HepG2 (cell line): Measurements from ENCODE around the gene LANCL1. TPM values are rescaled to one million over a fixed set of nuclear protein-coding genes. Genes with fewer than 3 reads are reported as not detected.

Source experiments
- EED ChIP-seq: sonication (generic); formaldehyde crosslinking; IDR thresholded peaks from 2 replicates; pipeline ENCODE4 v1.5.0; 2020; ENCODE audit warnings: mild to moderate bottlenecking, missing genetic modification reagents
- IRX3 ChIP-seq: sonication (generic); formaldehyde crosslinking; IDR thresholded peaks from 2 replicates; pipeline ENCODE4 v1.8.1; 2023; ENCODE audit warnings: mild to moderate bottlenecking, low read depth, missing genetic modification reagents, borderline replicate concordance
- NFKB2 ChIP-seq: sonication (generic); formaldehyde crosslinking; IDR thresholded peaks from 2 replicates; pipeline ENCODE4 v1.4.0; 2020; ENCODE audit warnings: missing genetic modification reagents, borderline replicate concordance
- PITX1 ChIP-seq: sonication (generic); formaldehyde crosslinking; IDR thresholded peaks from 2 replicates; pipeline ENCODE4 v1.5.1; 2020; ENCODE audit warnings: mild to moderate bottlenecking, missing genetic modification reagents
- RARG ChIP-seq: sonication (generic); formaldehyde crosslinking; IDR thresholded peaks from 2 replicates; pipeline ENCODE4 v1.4.0; 2020; ENCODE audit warnings: low read depth, mild to moderate bottlenecking, missing genetic modification reagents
- SMAD1 ChIP-seq: sonication (generic); formaldehyde crosslinking; IDR thresholded peaks from 2 replicates; pipeline ENCODE4 v1.4.0; 2020; ENCODE audit warnings: missing genetic modification reagents, low read depth, mild to moderate bottlenecking, borderline replicate concordance
- TAF15 ChIP-seq: fragments of 200-400 bp; formaldehyde crosslinking; IDR thresholded peaks from one replicate; pipeline ENCODE4 v1.6.1; 2018; ENCODE audit warnings: mild to moderate bottlenecking, low read depth, low read length; ENCODE audit not compliant: poor library complexity, severe bottlenecking
- TBX2 ChIP-seq: sonication (generic); formaldehyde crosslinking; IDR thresholded peaks from 2 replicates; pipeline ENCODE4 v1.5.0; 2020; ENCODE audit warnings: missing genetic modification reagents, mild to moderate bottlenecking, borderline replicate concordance
- ZNF124 ChIP-seq: sonication (generic); formaldehyde crosslinking; IDR thresholded peaks from 2 replicates; pipeline ENCODE4 v1.4.0; 2020; ENCODE audit warnings: missing genetic modification reagents
- ZNF337 ChIP-seq: sonication (generic); formaldehyde crosslinking; IDR thresholded peaks from 2 replicates; pipeline ENCODE4 v1.5.1; 2020; ENCODE audit warnings: missing genetic modification reagents, low read depth, mild to moderate bottlenecking, borderline replicate concordance
- ZNF383 ChIP-seq: sonication (generic); formaldehyde crosslinking; IDR thresholded peaks from 2 replicates; pipeline ENCODE4 v1.4.0; 2020; ENCODE audit warnings: missing genetic modification reagents, mild to moderate bottlenecking, borderline replicate concordance
- ZNF460 ChIP-seq: sonication (generic); formaldehyde crosslinking; IDR thresholded peaks from 2 replicates; pipeline ENCODE4 v1.5.1; 2020; ENCODE audit warnings: missing genetic modification reagents, mild to moderate bottlenecking, borderline replicate concordance
- ZNF556 ChIP-seq: sonication (generic); formaldehyde crosslinking; IDR thresholded peaks from 2 replicates; pipeline ENCODE4 v1.4.0; 2020; ENCODE audit warnings: mild to moderate bottlenecking, missing genetic modification reagents, borderline replicate concordance
- ZNF567 ChIP-seq: sonication (generic); formaldehyde crosslinking; IDR thresholded peaks from 2 replicates; pipeline ENCODE4 v1.8.1; 2023; ENCODE audit warnings: mild to moderate bottlenecking, missing genetic modification reagents, borderline replicate concordance
- ZNF746 ChIP-seq: sonication (generic); formaldehyde crosslinking; IDR thresholded peaks from 2 replicates; pipeline ENCODE4 v1.8.0; 2022; ENCODE audit warnings: mild to moderate bottlenecking, missing genetic modification reagents
- ZNF775 ChIP-seq: sonication (generic); formaldehyde crosslinking; IDR thresholded peaks from 2 replicates; pipeline ENCODE4 v1.4.0; 2020; ENCODE audit warnings: missing genetic modification reagents, mild to moderate bottlenecking, moderate library complexity, borderline replicate concordance
- polyA plus RNA-seq, 8 experiments: library from polyadenylated mRNA; depleted of rRNA in 3 of 8; stranded (reverse) in 7 of 8; unstranded in 1 of 8; fragments of >200 nt; fragmentation: Illumina TruSeq in 4 of 8; extraction: Trizol in 4 of 8; gene quantifications; 2 replicates each; pipeline versions ENCODE4 v1.2.1 to v1.2.3, GENCODE V29; 2011 to 2016; ENCODE audit warnings: low read depth in 4 of 8, missing spikeins in 1 of 8, mixed read lengths in 1 of 8; ENCODE audit not compliant: insufficient read depth in 1 of 8
- total RNA-seq, 5 experiments: library from RNA; depleted of rRNA; stranded (reverse); fragments of >200 nt; fragmentation: Illumina TruSeq; extraction: Trizol; gene quantifications; 2 replicates each; pipeline ENCODE4 v1.2.3, GENCODE V29; 2016; ENCODE audit warnings: low read depth in 1 of 5
- TF ChIP-seq, protein P1 (sequence below): IDR thresholded peaks from 2 replicates; pipeline ENCODE4 v1.6.1; 2018; ENCODE audit warnings: missing genetic modification reagents
- TF ChIP-seq, protein P2 (sequence below): IDR thresholded peaks from 2 replicates; pipeline ENCODE4 v1.6.1; 2016; ENCODE audit warnings: missing compliant biosample characterization, missing genetic modification reagents, borderline replicate concordance
- TF ChIP-seq, protein P3 (sequence below): sonication (generic); formaldehyde crosslinking; IDR thresholded peaks from 2 replicates; pipeline ENCODE4 v1.5.1; 2020; ENCODE audit warnings: mild to moderate bottlenecking, missing genetic modification reagents, borderline replicate concordance
- TF ChIP-seq, protein P4 (sequence below): sonication (generic); formaldehyde crosslinking; IDR thresholded peaks from 2 replicates; pipeline ENCODE4 v1.4.0; 2020; ENCODE audit warnings: missing genetic modification reagents, borderline replicate concordance

Gene LANCL1
- total and polyA plus RNA-seq, 2 of the 13 experiments (the other 11 are each of a cell fraction or from before 2014, with no cell fraction given), result 53.5 to 67.7 TPM

DNA sequence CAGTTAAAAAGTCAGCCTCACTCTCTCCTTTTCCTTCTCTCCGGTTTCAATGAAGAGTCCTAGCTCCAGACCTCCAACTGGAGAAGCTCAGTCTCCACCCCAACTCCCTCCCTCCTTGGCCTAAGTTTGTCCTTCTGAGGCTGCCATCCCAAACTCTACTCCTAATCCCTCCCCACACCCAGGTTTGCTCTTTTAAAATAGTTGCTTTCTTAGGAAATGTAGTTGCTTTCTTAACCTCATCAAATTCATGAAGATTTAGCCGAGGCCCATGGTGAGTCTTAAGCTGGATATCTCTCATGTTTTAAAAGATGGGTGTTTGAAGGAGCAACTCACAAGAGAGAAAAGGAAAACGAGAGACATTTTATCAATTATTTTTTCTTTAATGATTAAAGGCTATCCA lies 937 bp upstream of the LANCL1 start (continued):
- no peak for TF ChIP-seq TAF15
- TF ChIP-seq RARG, result 0 out of 2 replicates have a peak, but pooled peaks have one; percentile 52
- TF ChIP-seq, protein P1, sequence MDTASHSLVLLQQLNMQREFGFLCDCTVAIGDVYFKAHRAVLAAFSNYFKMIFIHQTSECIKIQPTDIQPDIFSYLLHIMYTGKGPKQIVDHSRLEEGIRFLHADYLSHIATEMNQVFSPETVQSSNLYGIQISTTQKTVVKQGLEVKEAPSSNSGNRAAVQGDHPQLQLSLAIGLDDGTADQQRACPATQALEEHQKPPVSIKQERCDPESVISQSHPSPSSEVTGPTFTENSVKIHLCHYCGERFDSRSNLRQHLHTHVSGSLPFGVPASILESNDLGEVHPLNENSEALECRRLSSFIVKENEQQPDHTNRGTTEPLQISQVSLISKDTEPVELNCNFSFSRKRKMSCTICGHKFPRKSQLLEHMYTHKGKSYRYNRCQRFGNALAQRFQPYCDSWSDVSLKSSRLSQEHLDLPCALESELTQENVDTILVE (CRISPR knock-in tag), result 0 out of 2 replicates have a peak, but pooled peaks have one; percentile 11
- no peak for TF ChIP-seq ZNF124 (CRISPR knock-in tag)
- TF ChIP-seq ZNF775, result no peak
- TF ChIP-seq TBX2, result no peak
- TF ChIP-seq ZNF337 (CRISPR knock-in tag), result no peak
- no peak for TF ChIP-seq ZNF460 (CRISPR knock-in tag)
- TF ChIP-seq ZNF567 (CRISPR knock-in tag), result no peak
- TF ChIP-seq IRX3, result no peak
- no peak for TF ChIP-seq ZNF746 (CRISPR knock-in tag)
- no peak for TF ChIP-seq ZNF383 (CRISPR knock-in tag)
- TF ChIP-seq, protein P2, sequence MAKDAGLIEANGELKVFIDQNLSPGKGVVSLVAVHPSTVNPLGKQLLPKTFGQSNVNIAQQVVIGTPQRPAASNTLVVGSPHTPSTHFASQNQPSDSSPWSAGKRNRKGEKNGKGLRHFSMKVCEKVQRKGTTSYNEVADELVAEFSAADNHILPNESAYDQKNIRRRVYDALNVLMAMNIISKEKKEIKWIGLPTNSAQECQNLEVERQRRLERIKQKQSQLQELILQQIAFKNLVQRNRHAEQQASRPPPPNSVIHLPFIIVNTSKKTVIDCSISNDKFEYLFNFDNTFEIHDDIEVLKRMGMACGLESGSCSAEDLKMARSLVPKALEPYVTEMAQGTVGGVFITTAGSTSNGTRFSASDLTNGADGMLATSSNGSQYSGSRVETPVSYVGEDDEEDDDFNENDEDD, result peak; percentile 35; the same call in 1 of the 2 replicates
- no peak for TF ChIP-seq EED (CRISPR knock-in tag)
- TF ChIP-seq NFKB2, result no peak
- no peak for TF ChIP-seq ZNF556 (CRISPR knock-in tag)
- TF ChIP-seq, protein P3, sequence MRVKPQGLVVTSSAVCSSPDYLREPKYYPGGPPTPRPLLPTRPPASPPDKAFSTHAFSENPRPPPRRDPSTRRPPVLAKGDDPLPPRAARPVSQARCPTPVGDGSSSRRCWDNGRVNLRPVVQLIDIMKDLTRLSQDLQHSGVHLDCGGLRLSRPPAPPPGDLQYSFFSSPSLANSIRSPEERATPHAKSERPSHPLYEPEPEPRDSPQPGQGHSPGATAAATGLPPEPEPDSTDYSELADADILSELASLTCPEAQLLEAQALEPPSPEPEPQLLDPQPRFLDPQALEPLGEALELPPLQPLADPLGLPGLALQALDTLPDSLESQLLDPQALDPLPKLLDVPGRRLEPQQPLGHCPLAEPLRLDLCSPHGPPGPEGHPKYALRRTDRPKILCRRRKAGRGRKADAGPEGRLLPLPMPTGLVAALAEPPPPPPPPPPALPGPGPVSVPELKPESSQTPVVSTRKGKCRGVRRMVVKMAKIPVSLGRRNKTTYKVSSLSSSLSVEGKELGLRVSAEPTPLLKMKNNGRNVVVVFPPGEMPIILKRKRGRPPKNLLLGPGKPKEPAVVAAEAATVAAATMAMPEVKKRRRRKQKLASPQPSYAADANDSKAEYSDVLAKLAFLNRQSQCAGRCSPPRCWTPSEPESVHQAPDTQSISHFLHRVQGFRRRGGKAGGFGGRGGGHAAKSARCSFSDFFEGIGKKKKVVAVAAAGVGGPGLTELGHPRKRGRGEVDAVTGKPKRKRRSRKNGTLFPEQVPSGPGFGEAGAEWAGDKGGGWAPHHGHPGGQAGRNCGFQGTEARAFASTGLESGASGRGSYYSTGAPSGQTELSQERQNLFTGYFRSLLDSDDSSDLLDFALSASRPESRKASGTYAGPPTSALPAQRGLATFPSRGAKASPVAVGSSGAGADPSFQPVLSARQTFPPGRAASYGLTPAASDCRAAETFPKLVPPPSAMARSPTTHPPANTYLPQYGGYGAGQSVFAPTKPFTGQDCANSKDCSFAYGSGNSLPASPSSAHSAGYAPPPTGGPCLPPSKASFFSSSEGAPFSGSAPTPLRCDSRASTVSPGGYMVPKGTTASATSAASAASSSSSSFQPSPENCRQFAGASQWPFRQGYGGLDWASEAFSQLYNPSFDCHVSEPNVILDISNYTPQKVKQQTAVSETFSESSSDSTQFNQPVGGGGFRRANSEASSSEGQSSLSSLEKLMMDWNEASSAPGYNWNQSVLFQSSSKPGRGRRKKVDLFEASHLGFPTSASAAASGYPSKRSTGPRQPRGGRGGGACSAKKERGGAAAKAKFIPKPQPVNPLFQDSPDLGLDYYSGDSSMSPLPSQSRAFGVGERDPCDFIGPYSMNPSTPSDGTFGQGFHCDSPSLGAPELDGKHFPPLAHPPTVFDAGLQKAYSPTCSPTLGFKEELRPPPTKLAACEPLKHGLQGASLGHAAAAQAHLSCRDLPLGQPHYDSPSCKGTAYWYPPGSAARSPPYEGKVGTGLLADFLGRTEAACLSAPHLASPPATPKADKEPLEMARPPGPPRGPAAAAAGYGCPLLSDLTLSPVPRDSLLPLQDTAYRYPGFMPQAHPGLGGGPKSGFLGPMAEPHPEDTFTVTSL, result no peak
- peak; percentile 87; the same call in 1 of the 2 replicates for TF ChIP-seq PITX1
- TF ChIP-seq SMAD1 (CRISPR knock-in tag), result no peak
- TF ChIP-seq, protein P4, sequence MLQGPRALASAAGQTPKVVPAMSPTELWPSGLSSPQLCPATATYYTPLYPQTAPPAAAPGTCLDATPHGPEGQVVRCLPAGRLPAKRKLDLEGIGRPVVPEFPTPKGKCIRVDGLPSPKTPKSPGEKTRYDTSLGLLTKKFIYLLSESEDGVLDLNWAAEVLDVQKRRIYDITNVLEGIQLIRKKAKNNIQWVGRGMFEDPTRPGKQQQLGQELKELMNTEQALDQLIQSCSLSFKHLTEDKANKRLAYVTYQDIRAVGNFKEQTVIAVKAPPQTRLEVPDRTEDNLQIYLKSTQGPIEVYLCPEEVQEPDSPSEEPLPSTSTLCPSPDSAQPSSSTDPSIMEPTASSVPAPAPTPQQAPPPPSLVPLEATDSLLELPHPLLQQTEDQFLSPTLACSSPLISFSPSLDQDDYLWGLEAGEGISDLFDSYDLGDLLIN (CRISPR knock-in tag), result no peak
